ENCODE results near the gene PITX1.

The PITX1 gene

GRCh38 chr5:135062216-135063055 lies 28.4 kb upstream of the PITX1 start:
- DNase-seq = no peak

DNA sequence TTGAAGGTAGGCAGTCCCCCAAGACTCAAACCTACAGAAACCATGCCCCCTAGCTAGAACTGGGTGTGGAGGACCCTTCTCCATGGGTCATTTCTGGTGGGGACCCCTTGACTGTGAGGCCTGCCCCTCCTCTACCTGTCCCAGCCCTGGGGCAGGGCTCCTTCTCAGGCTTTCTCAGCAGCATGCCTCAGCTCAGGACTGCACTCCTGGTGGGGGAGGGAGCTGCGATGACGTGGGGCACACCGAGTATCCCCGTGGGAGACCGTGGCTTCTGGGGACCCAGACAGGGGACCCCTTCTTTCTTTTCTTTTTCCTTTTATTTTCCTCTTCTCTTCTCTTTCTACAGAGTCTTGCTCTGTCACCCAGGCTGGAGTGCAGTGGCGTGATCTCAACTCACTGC lies 27.0 kb upstream of the PITX1 start:
- no peak for DNase-seq

- no peak for DNase-seq
Measured at GRCh38 chr5:135060021-135060420, 26.0 kb upstream of the PITX1 start.

GRCh38 chr5:135059000-135059923 lies 25.2 kb upstream of the PITX1 start:
- DNase-seq = no peak

DNA sequence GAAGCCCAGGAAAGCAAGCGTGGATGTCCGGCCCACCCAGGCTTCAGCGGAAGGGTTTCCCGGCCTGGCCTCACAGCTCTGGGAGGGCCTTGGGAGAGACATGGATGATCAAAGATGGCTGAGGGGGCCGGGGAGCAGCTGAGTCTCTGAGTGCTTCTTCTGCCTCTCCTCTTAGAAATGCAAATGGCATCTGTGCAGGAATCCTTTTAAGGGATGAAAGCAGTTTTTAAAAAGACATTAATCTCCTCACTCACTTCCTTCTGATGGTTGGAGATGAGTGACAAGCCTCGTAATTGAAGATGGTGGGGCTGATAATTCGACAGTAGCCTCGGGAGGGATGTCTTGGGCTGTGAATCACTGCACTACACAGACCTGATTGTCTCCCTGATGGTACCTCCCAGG lies 24.3 kb upstream of the PITX1 start:
- DNase-seq = no peak

GRCh38 chr5:135057233-135057632 lies 23.2 kb upstream of the PITX1 start:
- DNase-seq = no peak

DNA sequence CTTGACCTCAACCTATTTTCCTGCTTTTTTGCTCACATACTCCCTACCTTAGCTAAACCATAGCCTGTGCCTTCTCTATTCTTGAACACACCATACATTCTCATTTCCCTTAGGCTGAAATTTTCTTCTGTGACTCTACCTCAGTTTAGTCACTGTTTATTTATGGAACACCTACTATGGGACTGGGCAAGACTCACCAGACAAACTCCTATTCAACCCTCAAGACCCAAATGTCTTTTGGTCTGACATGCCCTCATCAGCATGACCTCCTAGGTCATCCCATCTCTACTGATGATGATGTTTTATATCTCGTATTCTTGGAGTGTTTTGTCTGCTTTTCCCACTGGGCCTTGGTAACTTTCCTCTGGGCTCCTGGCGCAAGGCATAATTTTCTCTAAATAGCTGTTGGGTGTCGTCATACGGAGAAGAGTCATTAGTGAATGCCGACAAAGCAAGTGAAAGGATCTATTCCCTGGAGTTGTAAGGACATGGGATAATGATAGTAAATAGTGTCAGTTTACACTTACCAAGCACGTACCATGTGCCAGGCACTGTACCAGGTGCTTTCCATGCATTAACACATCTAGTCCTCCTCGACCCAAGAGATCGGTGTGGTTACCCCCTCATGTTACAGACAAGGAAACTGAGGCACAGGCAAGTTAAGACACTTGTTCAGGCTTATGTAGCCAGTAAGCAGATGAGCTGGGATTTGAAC lies 22.4 kb upstream of the PITX1 start:
- no peak for DNase-seq

- no peak for DNase-seq
Measured at GRCh38 chr5:135055396-135055795, 21.4 kb upstream of the PITX1 start.

DNA sequence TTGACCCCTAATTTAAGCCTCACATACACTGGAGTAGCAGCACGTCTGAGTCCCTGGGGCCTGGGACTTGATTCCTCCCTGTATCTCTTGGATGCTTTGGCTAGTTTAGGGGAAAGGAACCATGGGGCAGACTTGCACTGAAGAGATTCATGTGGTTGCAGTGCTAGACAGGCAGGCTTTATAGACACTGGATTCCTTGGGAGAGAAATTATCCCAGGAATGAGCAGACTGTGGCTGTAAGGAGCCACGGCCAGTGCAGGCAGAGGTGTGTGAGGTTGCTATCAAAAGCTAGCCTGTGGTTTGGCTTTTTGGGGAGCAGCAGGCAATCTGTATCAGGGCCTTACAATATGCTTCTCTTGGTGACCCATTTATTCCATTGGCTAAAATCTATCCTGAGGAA lies 20.5 kb upstream of the PITX1 start:
- no peak for DNase-seq

DNA sequence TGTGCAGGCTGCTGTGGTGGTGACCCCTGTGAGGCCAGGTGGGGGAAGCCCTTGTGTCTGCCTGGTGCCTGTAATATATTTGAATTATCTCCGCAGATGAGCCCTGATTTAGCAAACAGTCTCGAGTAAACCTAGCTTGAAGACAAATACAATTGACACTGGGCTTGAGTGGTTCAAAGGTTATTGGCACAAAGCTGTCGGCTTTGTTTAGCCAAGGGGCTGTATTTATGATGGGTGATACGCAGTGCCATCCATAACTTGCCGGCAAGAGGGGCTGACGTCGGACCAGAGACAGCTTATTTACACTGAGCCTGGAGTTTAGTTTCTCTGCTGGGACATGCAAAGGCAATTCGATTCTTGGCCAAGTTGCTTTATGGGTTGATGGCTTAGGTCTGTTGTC lies 20.0 kb upstream of the PITX1 start:
- DNase-seq = no peak

DNA sequence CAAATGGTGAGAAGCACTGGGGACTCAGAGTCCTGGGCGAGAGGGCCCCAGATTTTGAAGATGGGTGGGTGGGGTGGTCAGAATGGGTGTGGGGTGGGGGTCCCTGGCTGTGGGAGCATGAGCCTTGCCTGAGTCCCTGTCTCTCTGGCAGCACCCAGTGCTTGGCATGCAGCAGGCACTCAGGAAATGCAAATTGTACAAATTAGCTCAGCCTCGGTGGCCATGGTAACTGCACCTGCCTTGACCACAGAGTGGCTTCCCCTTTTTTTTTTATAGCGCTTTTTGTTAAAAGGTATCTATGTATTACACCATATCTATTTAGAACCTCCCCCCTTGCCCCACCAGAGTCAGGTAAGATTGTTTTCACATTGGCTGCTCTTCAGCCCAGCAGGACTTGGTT lies 19.2 kb upstream of the PITX1 start:
- DNase-seq = no peak

DNA sequence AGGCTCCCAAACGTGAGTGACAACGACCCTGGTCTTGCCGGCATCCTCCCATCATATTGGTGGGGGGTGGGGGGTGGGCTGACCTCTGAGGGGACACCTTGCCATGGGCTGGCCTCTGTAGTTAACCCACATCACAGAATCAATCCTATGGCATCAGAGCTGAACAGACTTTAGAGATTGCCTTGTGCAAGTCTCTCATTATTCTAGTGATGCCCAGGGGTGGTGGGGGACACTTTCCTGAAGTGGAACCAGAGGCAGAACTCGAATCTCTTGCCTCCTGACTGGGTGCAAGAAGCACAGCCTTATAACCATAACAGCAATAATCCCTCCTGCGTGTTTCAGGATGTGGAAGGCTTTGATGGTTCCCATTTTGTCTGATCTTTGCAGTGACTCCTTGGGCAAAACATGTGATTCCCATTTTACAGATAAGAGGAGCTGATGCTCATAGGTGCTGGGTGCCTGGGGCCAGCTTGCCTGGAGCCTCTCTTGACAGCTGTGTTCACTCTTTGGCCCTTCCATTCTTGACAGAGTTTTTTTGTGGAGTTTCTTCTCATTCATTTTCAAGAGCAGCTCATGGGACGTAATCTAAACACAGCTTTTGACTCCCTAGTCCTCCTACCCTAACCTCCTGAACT lies 18.6 kb upstream of the PITX1 start:
- DNase-seq = no peak

GRCh38 chr5:135051872-135052271 lies 17.8 kb upstream of the PITX1 start:
- no peak for DNase-seq

GRCh38 chr5:135051399-135051798 lies 17.4 kb upstream of the PITX1 start:
- DNase-seq = no peak

DNA sequence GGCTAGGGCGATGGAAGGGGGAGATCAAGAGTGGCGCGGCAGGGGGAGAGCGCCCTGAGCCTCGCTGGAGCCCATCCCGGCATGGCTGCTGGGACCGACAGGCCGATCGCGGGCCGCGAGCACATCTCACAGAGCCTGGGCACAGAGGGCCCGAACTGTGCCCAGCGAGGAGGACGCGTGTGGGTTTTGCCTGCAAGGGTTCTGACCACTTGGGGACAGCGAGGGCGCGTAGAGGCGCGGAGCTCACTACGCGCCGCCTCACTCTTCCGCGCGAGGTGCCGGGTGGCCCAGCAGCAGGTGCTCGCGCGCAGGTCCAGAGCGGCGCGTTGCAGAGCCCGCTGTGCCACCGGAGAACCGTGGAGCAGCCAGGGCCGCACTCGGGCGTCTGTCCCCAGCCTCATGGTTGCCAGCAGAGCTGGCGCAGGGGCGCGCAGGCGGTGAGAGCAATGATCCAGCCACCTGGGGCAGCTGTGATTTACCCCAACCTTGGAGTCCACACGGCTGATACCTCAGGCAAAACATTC lies 16.3 kb upstream of the PITX1 start:
- no peak for DNase-seq

GRCh38 chr5:135048930-135049329 lies 14.9 kb upstream of the PITX1 start:
- no peak for DNase-seq

- no peak for DNase-seq
Measured at GRCh38 chr5:135048286-135048685, 14.3 kb upstream of the PITX1 start.

GRCh38 chr5:135047347-135047695 lies 13.3 kb upstream of the PITX1 start:
- no peak for DNase-seq

DNA sequence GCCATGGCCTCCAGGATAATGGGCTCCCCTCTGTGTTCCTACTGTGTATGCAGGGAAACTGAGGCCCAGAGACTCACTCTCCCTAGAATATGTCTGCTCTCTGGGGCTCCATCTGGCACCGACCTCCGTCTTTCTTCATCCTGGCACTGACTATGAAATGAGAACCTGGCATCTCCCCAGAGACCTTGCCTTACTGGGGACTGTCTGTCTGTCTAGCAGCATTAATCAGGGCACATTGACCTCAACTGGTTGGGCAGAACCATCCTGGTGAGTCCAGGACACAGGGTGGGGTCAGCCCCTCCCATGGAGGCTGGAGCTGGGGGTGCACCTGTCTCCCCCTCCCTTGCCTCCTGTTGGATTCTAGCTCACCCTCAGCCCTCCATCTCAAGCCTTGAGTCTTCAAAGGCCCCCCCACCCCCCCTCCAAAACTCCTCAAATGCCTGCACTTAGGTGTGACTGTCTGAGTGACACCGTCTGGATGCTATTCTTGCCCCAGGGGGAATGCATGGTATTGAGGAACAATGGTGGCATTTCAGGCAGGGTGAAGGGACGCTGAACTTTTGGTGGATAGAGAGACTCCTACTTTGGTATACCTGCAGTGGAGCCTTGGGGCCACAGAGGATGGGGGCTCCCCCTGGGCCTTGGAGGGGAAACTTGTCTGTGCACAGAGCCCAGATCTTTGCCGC lies 12.8 kb upstream of the PITX1 start:
- no peak for DNase-seq

- no peak for DNase-seq
Measured at GRCh38 chr5:135045488-135045887, 11.5 kb upstream of the PITX1 start.

DNA sequence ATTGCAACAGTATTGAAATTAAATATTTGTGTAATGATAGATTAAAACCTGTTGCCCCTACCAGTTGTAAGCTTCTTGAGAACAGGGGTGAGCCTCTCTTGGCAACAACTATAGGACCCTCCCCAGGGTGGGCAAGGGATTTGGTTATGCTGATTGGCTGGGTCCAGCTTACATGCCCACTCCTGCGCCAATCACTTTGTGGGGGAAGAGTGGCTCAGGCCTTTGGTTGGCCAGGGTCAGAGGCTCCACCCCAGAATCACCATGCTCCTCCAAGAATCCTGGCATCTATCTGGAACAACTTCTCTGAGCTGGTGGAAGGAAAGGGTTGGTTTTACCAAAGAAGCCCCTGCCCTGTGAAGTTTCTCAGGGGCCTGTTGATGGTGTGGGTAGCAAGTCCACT lies 8.6 kb upstream of the PITX1 start:
- DNase-seq = no peak

Data from amygdala (tissue), 56 donors.